ENCODE data around the gene PGS1.
"Not testable (repeated sequence)": the region's sequence is repeated elsewhere in the genome, so short reads cannot be mapped to it uniquely, and the experiment has no call there.

PGS1 gene

GRCh38 chr17:78449983-78450595 is 71.6 kb downstream of the PGS1 start:
- no peak for DNase-seq

GRCh38 chr17:78450696-78451345 is 72.4 kb downstream of the PGS1 start:
- DNase-seq: no peak

GRCh38 chr17:78451753-78452152 is 73.3 kb downstream of the PGS1 start:
- DNase-seq: no peak

DNA sequence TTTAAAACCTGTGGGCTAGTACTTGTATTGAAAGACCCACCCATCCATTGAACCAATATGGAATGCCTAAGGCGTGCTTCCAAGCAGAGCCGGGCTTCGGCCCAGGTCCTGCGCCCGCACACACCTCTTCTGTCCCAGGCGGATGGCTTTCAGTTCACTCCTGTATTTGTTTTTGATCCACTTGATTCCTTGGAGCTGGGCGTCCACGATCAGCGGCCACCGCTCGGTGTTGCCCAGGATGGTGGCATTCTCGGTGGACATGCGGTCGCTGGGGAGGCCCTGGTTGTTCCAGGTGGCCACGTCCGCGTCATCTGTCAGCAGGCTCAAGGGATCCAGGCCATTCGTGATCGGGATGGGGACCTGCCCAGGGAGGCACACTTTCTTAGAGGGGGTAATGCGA is 75.9 kb downstream of the PGS1 start:
- no peak for DNase-seq

GRCh38 chr17:78458091-78458490 is 79.6 kb downstream of the PGS1 start:
- no peak for DNase-seq

GRCh38 chr17:78458736-78459335 is 80.4 kb downstream of the PGS1 start:
- no peak for DNase-seq

DNA sequence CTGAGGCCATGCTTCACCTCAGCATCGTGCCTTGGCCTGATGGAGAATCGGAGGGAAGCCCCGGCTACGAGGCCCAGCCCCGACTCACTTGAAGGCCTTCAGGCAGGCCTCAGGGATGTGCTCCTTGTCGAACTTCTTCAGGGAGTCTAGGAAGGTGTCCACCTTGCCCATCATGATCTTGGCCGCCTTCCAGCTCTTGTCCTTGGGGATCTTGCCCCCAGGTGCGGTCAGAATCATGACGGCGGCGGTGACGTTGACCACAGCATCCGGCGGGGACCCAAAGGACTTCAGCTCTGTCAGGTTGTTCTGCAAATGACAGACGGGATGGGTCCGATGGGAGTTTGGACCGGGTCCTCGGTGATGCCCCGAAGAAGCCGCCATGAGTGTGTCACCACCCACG is 81.2 kb downstream of the PGS1 start:
- no peak for DNase-seq

DNA sequence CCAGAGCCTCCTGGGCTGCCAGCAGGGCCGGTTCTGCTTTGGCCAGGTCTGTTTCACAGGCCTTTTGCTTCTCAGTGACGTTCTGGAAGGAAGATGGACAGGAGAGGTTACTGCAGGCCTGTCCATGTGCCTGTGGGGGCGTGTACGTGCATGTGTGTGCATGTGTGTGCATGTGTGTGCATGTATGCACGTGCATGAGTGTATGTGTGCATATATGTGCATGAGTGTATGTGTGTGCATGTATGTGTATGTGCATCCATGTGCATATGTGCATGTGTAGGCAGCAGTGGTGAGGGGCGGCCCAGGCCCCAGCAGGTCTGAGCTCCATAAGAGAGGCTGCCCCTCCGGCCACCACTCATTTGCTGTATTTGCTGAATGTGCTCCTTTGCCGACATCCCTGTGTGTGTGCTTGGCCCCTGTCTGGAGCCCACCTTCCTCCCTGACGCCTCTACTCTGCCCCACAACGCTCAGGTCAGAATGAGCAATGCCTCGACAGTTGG is 81.8 kb downstream of the PGS1 start:
- no peak for DNase-seq

- no peak for DNase-seq
Observed at GRCh38 chr17:78460951-78461798, 82.7 kb downstream of the PGS1 start.

GRCh38 chr17:78461799-78462053 is 83.3 kb downstream of the PGS1 start:
- no peak for DNase-seq

GRCh38 chr17:78462148-78462547 is 83.7 kb downstream of the PGS1 start:
- DNase-seq: no peak

- not testable (repeated sequence) for DNase-seq
Observed at GRCh38 chr17:78466109-78466785, 87.8 kb downstream of the PGS1 start.

DNA sequence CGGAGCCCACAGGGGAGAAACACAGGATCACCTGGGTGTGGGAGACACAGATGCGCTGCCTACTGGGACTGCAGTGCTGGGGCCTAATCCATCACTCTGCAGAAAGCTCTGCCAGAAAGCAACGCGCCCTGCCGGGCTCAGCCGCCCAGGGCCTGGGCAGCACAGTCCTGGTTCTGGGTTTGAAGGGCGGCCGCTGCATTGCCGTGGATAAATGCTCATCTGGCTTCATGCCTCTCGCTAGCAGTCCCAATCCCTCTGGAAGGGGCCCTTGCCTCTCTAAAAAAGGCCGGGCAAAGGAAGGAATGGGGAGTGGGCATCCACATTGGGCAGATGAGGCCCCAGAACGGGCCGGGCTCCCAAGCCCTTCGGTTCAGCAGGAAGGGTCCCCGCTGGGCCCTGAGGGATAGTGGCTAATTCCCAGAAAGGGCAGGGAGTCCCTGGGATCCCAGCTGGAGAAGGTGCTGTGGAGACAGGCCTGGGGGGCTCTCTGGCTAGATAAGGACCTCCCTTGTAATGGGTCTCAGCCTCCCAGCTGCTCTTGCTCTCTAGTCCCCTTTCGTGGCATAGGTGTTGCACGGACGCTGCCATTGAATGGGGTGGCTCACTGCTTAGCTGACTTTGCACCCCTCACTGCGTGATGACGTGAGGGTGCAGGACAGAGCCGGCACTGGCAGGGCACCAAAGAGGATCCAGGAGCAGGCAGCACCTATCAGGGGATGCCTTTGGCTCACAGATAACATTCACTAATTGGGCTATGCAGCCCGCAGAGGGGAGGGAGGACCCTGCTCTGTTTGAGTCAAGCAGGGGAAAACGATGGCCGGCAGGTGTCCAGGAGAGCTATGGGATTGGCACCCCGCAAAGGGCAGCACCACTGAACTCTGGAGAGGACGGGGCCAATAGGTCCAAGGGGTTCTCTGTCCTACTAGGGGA is 88.6 kb downstream of the PGS1 start:
- no peak for DNase-seq

- no peak for DNase-seq
Observed at GRCh38 chr17:78468366-78468765, 89.9 kb downstream of the PGS1 start.

DNA sequence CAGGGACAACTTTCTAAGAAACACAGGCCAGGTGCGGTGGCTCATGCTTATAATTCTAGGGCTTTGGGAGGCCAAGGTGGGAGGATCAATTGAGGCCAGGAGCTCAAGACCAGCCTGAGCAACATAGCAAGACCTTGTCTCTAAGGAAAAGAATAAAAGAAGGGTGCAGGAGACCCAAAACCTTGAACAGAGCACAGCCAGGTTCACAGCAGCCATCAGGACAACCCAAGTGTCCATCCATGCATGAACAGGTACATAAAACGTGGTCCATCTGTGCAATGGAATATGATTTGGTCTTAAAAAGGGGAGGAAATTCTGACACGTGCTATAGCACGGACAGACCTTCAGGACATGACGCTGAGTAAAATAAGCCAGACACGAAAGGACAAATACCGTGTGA is 91.0 kb downstream of the PGS1 start:
- no peak for DNase-seq

- DNase-seq: no peak
Observed at GRCh38 chr17:78471635-78472034, 93.2 kb downstream of the PGS1 start.

DNA sequence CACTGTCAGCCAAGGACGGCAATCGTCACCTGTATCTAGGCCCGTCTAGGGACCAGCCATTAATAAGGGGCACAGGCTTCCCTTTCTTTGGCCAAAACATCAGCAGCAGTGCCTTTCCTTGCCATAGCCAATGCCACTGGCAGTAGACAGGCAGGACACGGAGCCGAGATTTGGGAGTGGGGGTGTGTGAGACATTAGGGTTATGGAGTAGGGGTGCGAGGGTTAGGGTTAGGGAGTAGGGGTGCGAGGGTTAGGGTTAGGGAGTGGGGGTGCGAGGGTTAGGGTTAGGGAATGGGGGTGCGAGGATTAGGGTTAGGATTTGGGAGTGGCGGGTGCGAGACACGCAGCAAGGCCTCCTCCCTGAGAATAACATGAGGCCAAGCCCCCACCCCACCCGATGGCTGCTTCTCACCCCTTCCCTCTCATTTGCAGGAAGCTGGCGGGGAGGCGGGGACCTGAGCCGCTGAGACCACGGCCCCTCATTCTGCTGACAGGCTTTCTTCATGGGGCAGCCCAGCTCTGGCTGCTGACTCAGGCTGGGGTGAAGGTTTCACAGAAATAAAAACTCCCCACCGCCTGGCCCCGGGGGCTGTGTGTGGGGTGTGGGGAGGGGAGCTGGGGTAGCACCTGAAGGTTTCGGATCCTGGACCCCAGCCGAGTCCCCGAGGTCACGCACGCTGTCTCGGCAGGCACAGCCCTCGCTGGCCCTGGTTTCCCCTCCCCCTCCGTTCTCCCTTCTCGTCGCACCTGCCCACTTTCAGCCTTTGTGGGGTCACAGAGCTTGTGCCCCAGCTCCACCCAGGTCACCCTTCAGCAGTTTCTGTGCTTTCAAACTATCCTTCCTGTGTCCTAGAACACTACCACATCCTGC is 93.8 kb downstream of the PGS1 start:
- no peak for DNase-seq

DNA sequence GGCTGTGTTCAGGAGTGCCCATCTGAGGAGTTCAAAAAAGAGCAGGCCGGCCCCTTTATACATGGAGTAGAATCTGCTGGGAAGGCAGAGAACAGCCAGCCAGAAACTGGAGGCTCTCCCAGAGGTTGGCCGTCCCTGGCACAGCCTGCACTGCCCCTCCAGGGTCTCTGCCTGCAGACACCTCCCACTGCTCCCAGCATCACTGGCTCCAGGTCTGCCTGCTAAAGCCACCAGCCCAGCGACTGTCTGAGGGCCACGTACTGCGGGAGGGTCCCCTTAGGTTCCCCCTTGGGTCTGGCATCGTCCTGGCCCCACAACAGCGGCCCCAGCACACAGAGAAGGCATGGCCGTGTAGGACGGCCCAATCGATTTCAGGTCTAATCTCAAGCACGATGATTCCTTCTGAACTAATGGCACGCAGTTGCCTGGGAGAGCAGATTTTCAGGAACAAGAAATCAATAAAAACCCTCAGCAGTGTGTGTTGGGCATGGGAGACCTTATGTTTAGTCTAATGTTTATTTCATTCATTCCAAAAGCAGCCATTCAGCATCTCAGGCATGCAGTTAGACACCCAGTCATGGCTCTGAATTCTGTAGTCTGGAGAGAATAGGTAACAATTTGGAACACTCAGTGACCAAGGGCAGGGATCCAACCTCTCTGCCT is 95.6 kb downstream of the PGS1 start:
- DNase-seq: no peak
